H1 (cell line): ENCODE data around the gene ACTBL2. TPM values are rescaled to one million over a fixed set of nuclear protein-coding genes. Genes with fewer than 3 reads are reported as not detected.

Experiments
- ASH2L ChIP-seq: fragments of 200-600, 300-600 bp; sonication (generic); IDR thresholded peaks from one replicate; pipeline ENCODE4 v1.7.1; 2017; ENCODE audit warnings: low read length
- GTF2F1 ChIP-seq: IDR thresholded peaks from 2 replicates; pipeline ENCODE4 v1.6.1; 2012; ENCODE audit warnings: low read depth, low read length, improper control_type of control experiment, borderline replicate concordance
- HDAC2 ChIP-seq, 2 experiments: fragments of 300-600 bp in 1 of 2; sonication (generic) in 1 of 2; IDR thresholded peaks; 2 replicates each; pipeline ENCODE4 v1.6.1; 2011 to 2012; ENCODE audit warnings: low read depth in 2 of 2, low read length in 2 of 2, mild to moderate bottlenecking in 2 of 2, moderate library complexity in 2 of 2, borderline replicate concordance in 1 of 2, inconsistent platforms in 1 of 2
- MAFK ChIP-seq: IDR thresholded peaks from 2 replicates; pipeline ENCODE4 v1.6.1; 2012; ENCODE audit warnings: low read depth, mild to moderate bottlenecking, improper control_type of control experiment, low read length
- RXRA ChIP-seq: IDR thresholded peaks from 2 replicates; pipeline ENCODE4 v1.6.1; 2011; ENCODE audit warnings: low read depth, mild to moderate bottlenecking, low read length, moderate library complexity; ENCODE audit not compliant: insufficient read depth
- SIN3A ChIP-seq, 2 experiments: IDR thresholded peaks in 1 of 2; conservative IDR thresholded peaks in 1 of 2; 2 replicates each; pipeline ENCODE4 v1.6.1; 2011 to 2012; ENCODE audit warnings: low read length in 2 of 2, improper control_type of control experiment in 1 of 2, low read depth in 1 of 2, mild to moderate bottlenecking in 1 of 2
- TEAD4 ChIP-seq: IDR thresholded peaks from 2 replicates; pipeline ENCODE4 v1.6.1; 2012; ENCODE audit warnings: low read depth, low read length, inconsistent platforms, mixed read lengths
- polyA plus RNA-seq, 7 experiments: library from polyadenylated mRNA; depleted of rRNA in 3 of 7; stranded (reverse) in 5 of 7; unstranded in 2 of 7; fragments of >200 nt in 5 of 7; fragments of 200-250 nt in 2 of 7; gene quantifications; 1 replicate in 5 of 7; 2 replicates in 1 of 7; 4 replicates in 1 of 7; pipeline versions ENCODE4 v1.2.1 to v1.2.3, GENCODE V29; 2011 to 2013; ENCODE audit warnings: missing spikeins in 2 of 7, mixed read lengths in 2 of 7
- total RNA-seq: library from RNA; stranded (reverse); fragmentation: NEBNext Ultra II Directional; extraction: Animal tissue kit (Norgen Biotek cat#: 25700); gene quantifications from 2 replicates; pipeline ENCODE4 v1.2.1, GENCODE V29; 2021
- TF ChIP-seq, protein P1 (sequence below): IDR thresholded peaks from 2 replicates; pipeline ENCODE4 v1.6.1; 2012; ENCODE audit warnings: inconsistent platforms

Gene ACTBL2
- total and polyA plus RNA-seq, 2 of the 8 experiments (the other 6 are each of a cell fraction or from before 2014, with no cell fraction given), result not detected

DNA sequence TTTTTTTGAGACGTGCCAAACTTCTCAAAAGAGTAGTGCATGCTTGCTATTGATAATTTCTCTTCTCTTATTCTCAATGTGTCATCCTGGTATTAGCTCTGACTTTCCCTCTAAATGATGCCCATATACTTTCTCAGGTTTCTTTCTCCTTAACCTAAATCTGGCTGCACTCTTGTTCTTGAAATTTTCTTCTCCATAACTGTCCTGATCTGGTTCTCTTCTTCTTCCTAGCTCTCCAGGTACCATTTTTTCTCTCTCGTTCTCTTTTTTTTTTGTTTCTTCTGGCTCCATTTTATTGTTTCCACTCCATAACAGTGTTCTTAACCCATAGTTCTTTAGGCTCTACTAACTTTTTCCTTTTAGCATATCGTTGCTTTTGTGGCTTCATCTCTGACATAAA, 47.9 kb downstream of the ACTBL2 start (continued):
- TF ChIP-seq, protein P1, sequence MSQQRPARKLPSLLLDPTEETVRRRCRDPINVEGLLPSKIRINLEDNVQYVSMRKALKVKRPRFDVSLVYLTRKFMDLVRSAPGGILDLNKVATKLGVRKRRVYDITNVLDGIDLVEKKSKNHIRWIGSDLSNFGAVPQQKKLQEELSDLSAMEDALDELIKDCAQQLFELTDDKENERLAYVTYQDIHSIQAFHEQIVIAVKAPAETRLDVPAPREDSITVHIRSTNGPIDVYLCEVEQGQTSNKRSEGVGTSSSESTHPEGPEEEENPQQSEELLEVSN, result no peak
- TF ChIP-seq MAFK, result no peak
- TF ChIP-seq HDAC2 (IDR thresholded peaks at IDR 0.05; ENCODE audit: borderline replicate concordance in 1 of 2, low read depth in 2 of 2, low read length in 2 of 2), result no peak
- no peak for TF ChIP-seq ASH2L
- no peak for TF ChIP-seq RXRA
- no peak for TF ChIP-seq SIN3A (conservative IDR thresholded peaks at IDR 0.05 in 1 of 2, IDR thresholded peaks at IDR 0.05 in 1 of 2; ENCODE audit: low read depth in 1 of 2, low read length in 2 of 2)
- TF ChIP-seq TEAD4, result no peak
- no peak for TF ChIP-seq GTF2F1
- TF ChIP-seq, all 59 proteins: peak for 0
